IPS-NIHi7 (cell line): ENCODE data around the gene HELZ2.

Experiments
- DNase-seq: peaks from one replicate; pipeline ENCODE4 v3.0.0; 2012; ENCODE audit warnings: mixed read lengths; ENCODE audit errors: extremely low spot score

Gene HELZ2

GRCh38 chr20:63598479-63599395 is 24.7 kb upstream of the HELZ2 start:
- no peak for DNase-seq

GRCh38 chr20:63597651-63598478 is 23.8 kb upstream of the HELZ2 start:
- DNase-seq, result no peak

GRCh38 chr20:63596423-63596822 is 22.4 kb upstream of the HELZ2 start:
- DNase-seq, result no peak

GRCh38 chr20:63595416-63596127 is 21.5 kb upstream of the HELZ2 start:
- no peak for DNase-seq

- no peak for DNase-seq
These were observed 20.1 kb upstream of the HELZ2 start for GRCh38 chr20:63594043-63594561.

GRCh38 chr20:63592661-63593060 is 18.6 kb upstream of the HELZ2 start:
- no peak for DNase-seq

GRCh38 chr20:63591786-63592355 is 17.8 kb upstream of the HELZ2 start:
- no peak for DNase-seq

GRCh38 chr20:63591147-63591533 is 17.1 kb upstream of the HELZ2 start:
- DNase-seq, result no peak

GRCh38 chr20:63590218-63591146 is 16.4 kb upstream of the HELZ2 start:
- no peak for DNase-seq

GRCh38 chr20:63589261-63590217 is 15.5 kb upstream of the HELZ2 start:
- no peak for DNase-seq

- no peak for DNase-seq
These were observed 14.6 kb upstream of the HELZ2 start for GRCh38 chr20:63588641-63589041.

GRCh38 chr20:63587776-63588591 is 13.9 kb upstream of the HELZ2 start:
- DNase-seq, result no peak

GRCh38 chr20:63587256-63587655 is 13.2 kb upstream of the HELZ2 start:
- no peak for DNase-seq

GRCh38 chr20:63586797-63587196 is 12.8 kb upstream of the HELZ2 start:
- no peak for DNase-seq

- no peak for DNase-seq
These were observed 11.9 kb upstream of the HELZ2 start for GRCh38 chr20:63585616-63586565.

GRCh38 chr20:63582382-63583063 is 8.5 kb upstream of the HELZ2 start:
- no peak for DNase-seq
